Activated CD4-positive, alpha-beta memory T cell treated with anti-CD3 and anti-CD28 coated beads for 36 hours (primary cell): ENCODE measurements around the gene RBM33. TPM values are rescaled to one million over a fixed set of nuclear protein-coding genes. Genes with fewer than 3 reads are reported as not detected.

Experiments
- CTCF ChIA-PET: fragments of 350-600 bp; sonication (Branson Sonifier 250); formaldehyde crosslinking; loops from one replicate; lab custom pipeline; 2021; ENCODE audit warnings: antibody characterized with exemption, inconsistent platforms; lab: Charles Lee
- POLR2A ChIA-PET: fragments of 350-600 bp; sonication (Branson Sonifier 250); formaldehyde crosslinking; loops from one replicate; lab custom pipeline; 2021; ENCODE audit warnings: antibody characterized with exemption; lab: Charles Lee
- DNase-seq: peaks from one replicate; pipeline ENCODE4 v3.0.0-alpha.2; 2020
- H3K27ac Mint-ChIP-seq: one replicate; pipeline ENCODE4 v1.8.0; 2021; ENCODE audit warnings: mixed read lengths
- H3K27me3 Mint-ChIP-seq: one replicate; pipeline ENCODE4 v1.8.0; 2021; ENCODE audit warnings: mixed read lengths
- H3K36me3 Mint-ChIP-seq: one replicate; pipeline ENCODE4 v1.8.0; 2021; ENCODE audit warnings: mixed read lengths
- H3K4me1 Mint-ChIP-seq: one replicate; pipeline ENCODE4 v1.8.0; 2021; ENCODE audit warnings: low read depth, mixed read lengths
- H3K4me3 Mint-ChIP-seq: one replicate; pipeline ENCODE4 v1.8.0; 2021; ENCODE audit warnings: mild to moderate bottlenecking, mixed read lengths
- H3K9me3 Mint-ChIP-seq: one replicate; pipeline ENCODE4 v1.8.0; 2021; ENCODE audit warnings: mixed read lengths
- intact Hi-C: fragments of 100-400 bp; cut with micrococcal nuclease; formaldehyde crosslinking; loops from one replicate; pipeline ENCODE4 v1.15.1; 2023
- total RNA-seq, 2 experiments: library from RNA; stranded (reverse); gene quantifications; one replicate each; pipeline ENCODE4 v1.2.3, GENCODE V29; 2021

The RBM33 gene
- total RNA-seq, 2 experiments from 2014 or later, result 57.7 to 65.3 TPM

GRCh38 chr7:155753446-155753965 lies 109.0 kb downstream of the RBM33 start:
- intact Hi-C loops, result no loop called here
- Mint-ChIP-seq H3K27me3 (no peaks in the 10 kb centered on the region), H3K4me1 (peaks cover 72% of the 10 kb centered on the region), H3K36me3 (peaks cover 15% of the 10 kb centered on the region), H3K27ac (peak overlapping the region; percentile 59), H3K9me3 (no peaks in the 10 kb centered on the region), H3K4me3 (no peak overlapping the region)
- ChIA-PET CTCF (interaction anchor here (0.6 to 1.8 kb wide), 3 partner anchors 142 to 826 kb away, joined by 3 to 10 read pairs (median 3); no protein-coding TSS in a partner anchor), POLR2A (interaction anchor here (0.8 kb wide), 1 partner anchor 10 kb away, joined by 3 read pairs; no protein-coding TSS in a partner anchor)
- no peak for DNase-seq

DNA sequence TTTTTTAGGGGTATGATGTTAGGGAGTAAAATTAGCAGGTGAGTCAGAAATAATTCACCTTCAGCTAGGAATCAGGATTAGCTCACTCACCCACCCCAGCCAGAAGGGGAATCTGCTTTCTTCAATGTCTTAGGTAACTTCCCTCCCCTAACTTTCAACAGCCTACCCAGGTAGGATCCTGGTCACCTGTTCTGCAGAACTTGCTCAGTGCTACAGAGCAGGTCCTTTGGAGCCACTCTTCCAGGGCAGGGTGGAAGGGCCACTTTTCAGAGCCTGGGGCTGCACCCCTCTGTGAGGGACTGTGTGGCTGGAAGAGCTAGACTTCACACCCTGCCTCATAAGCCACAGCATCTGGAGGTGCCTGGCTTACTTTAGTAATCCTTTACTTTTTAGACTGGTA lies 109.7 kb downstream of the RBM33 start:
- peak overlapping the region; percentile 59 for H3K27ac Mint-ChIP-seq
- intact Hi-C loops, result no loop called here
- CTCF ChIA-PET, result interaction anchor here (0.7 to 1.8 kb wide), 4 partner anchors 13 to 841 kb away, joined by 3 to 10 read pairs (median 4); no protein-coding TSS in a partner anchor

DNA sequence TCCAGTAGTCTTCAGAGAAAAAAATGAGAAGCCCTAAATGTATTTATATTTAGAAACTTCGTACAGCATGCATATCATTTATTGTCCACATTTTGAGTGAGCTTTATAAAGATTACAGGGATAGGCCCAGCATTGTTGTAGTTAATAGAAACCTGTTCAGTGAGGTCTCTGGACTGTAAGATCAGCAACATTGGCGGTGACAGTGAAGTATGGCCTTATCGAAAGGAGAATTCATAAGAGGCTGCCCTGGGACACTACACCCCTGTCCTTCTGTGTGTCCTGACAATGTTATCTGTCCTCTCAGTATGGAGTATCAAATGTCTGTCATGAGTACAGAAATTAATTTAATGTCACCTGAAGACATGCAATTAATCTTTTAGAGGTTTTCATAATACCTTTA lies 110.6 kb downstream of the RBM33 start:
- Mint-ChIP-seq H3K27ac (no peak overlapping the region), H3K27me3 (no peaks in the 10 kb centered on the region), H3K9me3 (no peaks in the 10 kb centered on the region), H3K4me1 (peaks cover 63% of the 10 kb centered on the region), H3K4me3 (no peak overlapping the region), H3K36me3 (peaks cover 19% of the 10 kb centered on the region)
- intact Hi-C loops, result no loop called here
- DNase-seq, result no peak
- CTCF ChIA-PET, result interaction anchor here (0.8 to 1.8 kb wide), 4 partner anchors 12 to 841 kb away, joined by 3 to 10 read pairs (median 4); no protein-coding TSS in a partner anchor
- POLR2A ChIA-PET, result interaction anchor here (1.0 kb wide), 1 partner anchor 9 kb away, joined by 4 read pairs; no protein-coding TSS in a partner anchor

More for the DNA sequence above, 109.7 kb downstream of the RBM33 start:
- no peak for DNase-seq
- H3K36me3 Mint-ChIP-seq, result peaks cover 17% of the 10 kb centered on the region
- no peaks in the 10 kb centered on the region for H3K9me3 Mint-ChIP-seq
- H3K27me3 Mint-ChIP-seq, result no peaks in the 10 kb centered on the region
- peaks cover 69% of the 10 kb centered on the region for H3K4me1 Mint-ChIP-seq
- no peak overlapping the region for H3K4me3 Mint-ChIP-seq
- POLR2A ChIA-PET, result interaction anchor here (0.8 to 1.0 kb wide), 2 partner anchors 9 to 10 kb away, joined by 3 to 4 read pairs; no protein-coding TSS in a partner anchor

DNA sequence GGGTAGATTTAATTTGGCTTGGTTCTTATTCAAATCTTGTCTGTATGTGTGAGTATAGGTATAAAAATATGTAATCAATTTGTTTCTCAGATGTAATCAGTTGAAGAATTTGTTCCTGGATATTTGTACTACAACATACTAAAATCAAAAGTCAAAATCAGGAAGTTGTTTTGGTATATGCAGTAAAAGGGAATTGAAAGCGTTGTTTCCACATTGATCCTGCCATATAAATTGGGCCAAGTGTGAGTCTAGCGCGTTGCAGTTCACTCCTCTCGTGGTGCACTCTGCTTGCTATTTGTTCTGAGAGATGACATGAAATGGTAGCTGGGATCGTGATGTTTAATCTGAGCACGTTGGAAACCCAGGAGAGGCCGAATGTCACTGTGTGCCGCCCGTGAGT lies 111.9 kb downstream of the RBM33 start:
- CTCF ChIA-PET, result interaction anchor here (0.6 to 1.0 kb wide), 2 partner anchors 36 to 157 kb away, joined by 3 to 4 read pairs; no protein-coding TSS in a partner anchor
- intact Hi-C loops, result no loop called here
- Mint-ChIP-seq H3K27ac (no peak overlapping the region), H3K36me3 (peaks cover 19% of the 10 kb centered on the region), H3K4me1 (peaks cover 63% of the 10 kb centered on the region), H3K4me3 (no peak overlapping the region), H3K9me3 (no peaks in the 10 kb centered on the region), H3K27me3 (no peaks in the 10 kb centered on the region)
- POLR2A ChIA-PET, result interaction anchor here (0.9 kb wide), 1 partner anchor 11 kb away, joined by 3 read pairs; no protein-coding TSS in a partner anchor
- DNase-seq, result no peak

GRCh38 chr7:155758348-155758747 lies 113.9 kb downstream of the RBM33 start:
- intact Hi-C loops, result no loop called here
- CTCF ChIA-PET, result interaction anchor here (1.7 kb wide), 1 partner anchor 160 kb away, joined by 6 read pairs; no protein-coding TSS in a partner anchor
- Mint-ChIP-seq H3K36me3 (peaks cover 25% of the 10 kb centered on the region), H3K27ac (peak overlapping the region; percentile 7), H3K27me3 (no peaks in the 10 kb centered on the region), H3K4me1 (peaks cover 64% of the 10 kb centered on the region), H3K4me3 (no peak overlapping the region), H3K9me3 (no peaks in the 10 kb centered on the region)
- POLR2A ChIA-PET, result no interaction called here
- no peak for DNase-seq

DNA sequence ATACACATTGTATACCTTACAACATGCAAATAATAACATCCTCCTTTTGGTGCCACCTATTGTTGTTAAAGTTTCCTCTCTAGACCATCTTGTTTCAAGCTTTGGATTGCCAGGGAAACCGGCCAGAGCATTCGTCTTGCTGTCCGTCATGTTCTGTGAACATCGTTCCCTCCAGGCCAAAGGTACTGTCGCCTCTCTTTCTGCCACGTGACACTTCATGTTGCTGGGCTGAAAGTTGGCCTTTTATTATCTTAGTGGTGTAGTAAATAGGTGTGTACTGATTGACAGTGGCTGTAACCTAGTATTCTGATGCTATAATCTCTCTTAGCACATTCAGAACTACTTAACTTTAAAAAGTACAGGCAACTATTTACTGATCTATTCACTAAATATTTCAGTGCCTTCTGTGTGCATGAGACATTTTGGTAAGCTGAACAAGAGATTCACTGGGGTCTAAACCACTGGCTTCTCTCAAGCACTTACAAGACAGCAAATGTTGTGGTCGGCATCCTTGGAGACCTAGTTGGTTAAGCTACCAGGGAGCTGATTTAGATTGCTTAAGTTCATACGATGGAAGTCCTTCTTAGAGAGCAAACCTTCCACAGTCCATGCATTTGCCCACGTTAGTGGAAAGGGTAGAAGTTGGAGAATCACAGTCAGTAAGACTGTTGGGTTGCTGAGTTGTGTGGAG lies 115.4 kb downstream of the RBM33 start:
- intact Hi-C loops, result loop anchor here (10.0 kb wide), 2 partner anchors 465 to 835 kb away; partner anchors contain the start of gene INSIG1
- Mint-ChIP-seq H3K4me3 (no peak overlapping the region), H3K9me3 (no peaks in the 10 kb centered on the region), H3K27ac (no peak overlapping the region), H3K27me3 (no peaks in the 10 kb centered on the region), H3K4me1 (peaks cover 65% of the 10 kb centered on the region), H3K36me3 (peaks cover 36% of the 10 kb centered on the region)
- DNase-seq, result no peak
- POLR2A ChIA-PET, result no interaction called here
- CTCF ChIA-PET, result interaction anchor here (1.0 kb wide), 1 partner anchor 161 kb away, joined by 3 read pairs; no protein-coding TSS in a partner anchor

GRCh38 chr7:155761162-155761561 lies 116.7 kb downstream of the RBM33 start:
- DNase-seq, result no peak
- CTCF ChIA-PET, result interaction anchor here (0.7 to 1.7 kb wide), 2 partner anchors 162 to 381 kb away, joined by 3 to 8 read pairs; no protein-coding TSS in a partner anchor
- no peak overlapping the region for H3K4me3 Mint-ChIP-seq
- intact Hi-C loops, result loop anchor here (10.0 kb wide), 2 partner anchors 466 to 836 kb away; partner anchors contain the start of gene INSIG1
- no peaks in the 10 kb centered on the region for H3K9me3 Mint-ChIP-seq
- no peak overlapping the region for H3K27ac Mint-ChIP-seq
- POLR2A ChIA-PET, result no interaction called here
- H3K36me3 Mint-ChIP-seq, result peaks cover 40% of the 10 kb centered on the region
- H3K4me1 Mint-ChIP-seq, result peaks cover 60% of the 10 kb centered on the region
- H3K27me3 Mint-ChIP-seq, result no peaks in the 10 kb centered on the region

GRCh38 chr7:155762036-155762435 lies 117.6 kb downstream of the RBM33 start:
- POLR2A ChIA-PET, result no interaction called here
- DNase-seq, result no peak
- peaks cover 52% of the 10 kb centered on the region for H3K4me1 Mint-ChIP-seq
- H3K27me3 Mint-ChIP-seq, result no peaks in the 10 kb centered on the region
- CTCF ChIA-PET, result interaction anchor here (0.7 to 1.7 kb wide), 3 partner anchors 28 to 834 kb away, joined by 3 to 8 read pairs (median 4); no protein-coding TSS in a partner anchor
- H3K36me3 Mint-ChIP-seq, result peaks cover 34% of the 10 kb centered on the region
- peak overlapping the region; percentile 18 for H3K27ac Mint-ChIP-seq
- H3K9me3 Mint-ChIP-seq, result no peaks in the 10 kb centered on the region
- intact Hi-C loops, result loop anchor here (10.0 kb wide), 2 partner anchors 467 to 837 kb away; partner anchors contain the start of gene INSIG1
- H3K4me3 Mint-ChIP-seq, result no peak overlapping the region

DNA sequence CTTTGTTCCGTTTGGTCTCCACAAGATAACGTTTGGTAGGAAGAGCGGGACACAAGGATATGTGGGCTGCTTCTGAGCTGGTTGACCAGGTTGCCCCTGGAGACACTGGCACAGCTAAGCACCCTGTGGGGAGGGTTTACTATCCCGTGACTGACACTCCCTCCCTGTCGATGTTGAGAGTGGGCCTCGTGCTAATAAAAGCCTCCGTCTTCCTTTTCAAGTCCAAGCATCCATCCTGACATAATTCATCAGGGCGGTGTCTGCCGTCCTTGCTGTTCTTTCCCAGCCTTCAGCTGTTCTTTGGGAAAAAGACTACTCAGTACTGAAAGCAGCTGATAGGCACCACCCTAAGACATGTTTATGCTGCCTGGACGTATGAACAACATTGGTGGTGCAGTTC lies 118.2 kb downstream of the RBM33 start:
- Mint-ChIP-seq H3K9me3 (no peaks in the 10 kb centered on the region), H3K27me3 (no peaks in the 10 kb centered on the region), H3K27ac (peak overlapping the region; percentile 99), H3K4me3 (peak overlapping the region; percentile 76), H3K4me1 (peaks cover 56% of the 10 kb centered on the region), H3K36me3 (peaks cover 30% of the 10 kb centered on the region)
- ChIA-PET CTCF (interaction anchor here (0.7 to 1.7 kb wide), 3 partner anchors 29 to 835 kb away, joined by 3 to 8 read pairs (median 4); no protein-coding TSS in a partner anchor), POLR2A (interaction anchor here (0.8 kb wide), 1 partner anchor 9 kb away, joined by 3 read pairs; no protein-coding TSS in a partner anchor)
- intact Hi-C loops, result loop anchor here (10.0 kb wide), 2 partner anchors 468 to 838 kb away; partner anchors contain the start of gene INSIG1
- DNase-seq, result no peak

GRCh38 chr7:155763122-155763521 lies 118.7 kb downstream of the RBM33 start:
- POLR2A ChIA-PET, result interaction anchor here (0.8 kb wide), 1 partner anchor 9 kb away, joined by 3 read pairs; no protein-coding TSS in a partner anchor
- CTCF ChIA-PET, result interaction anchor here (1.1 kb wide), 1 partner anchor 29 kb away, joined by 4 read pairs; no protein-coding TSS in a partner anchor
- intact Hi-C loops, result loop anchor here (10.0 kb wide), 2 partner anchors 468 to 838 kb away; partner anchors contain the start of gene INSIG1

More at GRCh38 chr7:155763122-155763521, 118.7 kb downstream of the RBM33 start:
- H3K4me1 Mint-ChIP-seq, result peaks cover 53% of the 10 kb centered on the region
- peaks cover 31% of the 10 kb centered on the region for H3K36me3 Mint-ChIP-seq
- DNase-seq, result no peak
- no peaks in the 10 kb centered on the region for H3K27me3 Mint-ChIP-seq
- H3K4me3 Mint-ChIP-seq, result peak overlapping the region; percentile 76
- H3K9me3 Mint-ChIP-seq, result no peaks in the 10 kb centered on the region
- peak overlapping the region; percentile 99 for H3K27ac Mint-ChIP-seq
